Neural progenitor cell (in vitro differentiated cells): Measurements from ENCODE around the gene DENND11. TPM values are rescaled to one million over a fixed set of nuclear protein-coding genes. Genes with fewer than 3 reads are reported as not detected.
A peak's percentile ranks its signal among the peaks of the same experiment; 100 is the strongest.

ENCODE experiments used
- DNase-seq: peaks from one replicate; pipeline ENCODE4 v3.0.0-alpha.2; 2016; ENCODE audit warnings: low spot score
- H2AFZ ChIP-seq: fragments of 200-600 bp; sonication (generic); replicated peaks from 2 replicates; pipeline ENCODE4 v1.6.1; 2016; ENCODE audit warnings: antibody characterized with exemption
- H3F3A ChIP-seq: fragments of 200-600 bp; sonication (generic); 2 replicates; pipeline ENCODE4 v1.6.1; 2016; ENCODE audit warnings: antibody characterized with exemption, low read depth
- H3K27ac ChIP-seq: fragments of 200-600 bp; sonication (generic); 2 replicates; pipeline ENCODE4 v1.5.1; 2016; ENCODE audit warnings: mild to moderate bottlenecking
- H3K27me3 ChIP-seq: fragments of 200-600 bp; sonication (generic); 2 replicates; pipeline ENCODE4 v1.6.1; 2016; ENCODE audit warnings: mild to moderate bottlenecking, moderate library complexity
- H3K36me3 ChIP-seq: fragments of 200-600 bp; sonication (generic); 2 replicates; pipeline ENCODE4 v1.5.1; 2016
- H3K4me1 ChIP-seq: fragments of 200-600 bp; sonication (generic); 2 replicates; pipeline ENCODE4 v1.6.1; 2016; ENCODE audit warnings: mixed run types
- H3K4me2 ChIP-seq: fragments of 200-600 bp; sonication (generic); 2 replicates; pipeline ENCODE4 v1.6.1; 2016
- H3K4me3 ChIP-seq: fragments of 200-600 bp; sonication (generic); 2 replicates; pipeline ENCODE4 v1.5.1; 2016
- H3K79me2 ChIP-seq: fragments of 200-600 bp; sonication (generic); 2 replicates; pipeline ENCODE4 v1.6.1; 2016; ENCODE audit warnings: low read depth
- H3K9ac ChIP-seq: fragments of 200-600 bp; sonication (generic); 2 replicates; pipeline ENCODE4 v1.6.1; 2016
- H3K9me3 ChIP-seq: fragments of 200-600 bp; sonication (generic); 2 replicates; pipeline ENCODE4 v1.5.1; 2016; ENCODE audit warnings: low read depth
- H4K20me1 ChIP-seq: fragments of 200-600 bp; sonication (generic); 2 replicates; pipeline ENCODE4 v1.6.1; 2016; ENCODE audit warnings: low read depth
- H3K27ac Mint-ChIP-seq: 3 replicates; pipeline ENCODE4 v1.8.0; 2021; ENCODE audit warnings: mixed read lengths
- H3K27me3 Mint-ChIP-seq: 2 replicates; pipeline ENCODE4 v1.8.0; 2022; ENCODE audit warnings: low read depth, mild to moderate bottlenecking, inconsistent platforms, moderate library complexity, mixed read lengths; ENCODE audit not compliant: insufficient read depth
- H3K36me3 Mint-ChIP-seq: 3 replicates; pipeline ENCODE4 v1.8.0; 2021; ENCODE audit warnings: mixed read lengths
- H3K4me1 Mint-ChIP-seq: 3 replicates; pipeline ENCODE4 v1.8.0; 2021; ENCODE audit warnings: mixed read lengths
- H3K4me3 Mint-ChIP-seq: 3 replicates; pipeline ENCODE4 v1.8.0; 2021; ENCODE audit warnings: mild to moderate bottlenecking, moderate library complexity, mixed read lengths
- H3K9me3 Mint-ChIP-seq: 3 replicates; pipeline ENCODE4 v1.8.0; 2020; ENCODE audit warnings: mixed read lengths
- EZH2 ChIP-seq: fragments of 200-600 bp; sonication (generic); IDR thresholded peaks from 2 replicates; pipeline ENCODE4 v1.6.1; 2017; ENCODE audit warnings: antibody characterized with exemption, mild to moderate bottlenecking, moderate library complexity
- EZH2phosphoT487 ChIP-seq: fragments of 200-600 bp; sonication (generic); IDR thresholded peaks from 2 replicates; pipeline ENCODE4 v1.6.1; 2017; ENCODE audit warnings: antibody characterized with exemption
- total RNA-seq: library from RNA; depleted of rRNA; stranded (reverse); fragments of >200 nt; gene quantifications from 2 replicates; pipeline ENCODE4 v1.2.3, GENCODE V29; 2015; ENCODE audit warnings: low replicate concordance
- TF ChIP-seq, protein P1 (sequence below): fragments of 200-600 bp; sonication (generic); IDR thresholded peaks from 2 replicates; pipeline ENCODE4 v1.5.1; 2017; ENCODE audit warnings: antibody characterized with exemption, mild to moderate bottlenecking

DENND11 gene, protein sequence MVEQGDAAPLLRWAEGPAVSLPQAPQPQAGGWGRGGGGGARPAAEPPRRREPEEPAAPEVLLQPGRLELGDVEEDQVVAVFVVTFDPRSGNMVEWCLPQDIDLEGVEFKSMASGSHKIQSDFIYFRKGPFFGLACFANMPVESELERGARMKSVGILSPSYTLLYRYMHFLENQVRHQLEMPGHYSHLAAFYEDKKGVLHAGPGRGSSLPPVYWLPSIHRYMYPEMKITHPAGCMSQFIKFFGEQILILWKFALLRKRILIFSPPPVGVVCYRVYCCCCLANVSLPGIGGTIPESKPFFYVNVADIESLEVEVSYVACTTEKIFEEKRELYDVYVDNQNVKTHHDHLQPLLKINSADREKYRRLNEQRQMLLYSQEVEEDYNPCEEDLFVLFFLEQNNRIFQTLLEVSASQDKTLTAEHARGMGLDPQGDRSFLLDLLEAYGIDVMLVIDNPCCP
- total RNA-seq = 19.7 and 23.5 TPM in 2 replicates

DNA sequence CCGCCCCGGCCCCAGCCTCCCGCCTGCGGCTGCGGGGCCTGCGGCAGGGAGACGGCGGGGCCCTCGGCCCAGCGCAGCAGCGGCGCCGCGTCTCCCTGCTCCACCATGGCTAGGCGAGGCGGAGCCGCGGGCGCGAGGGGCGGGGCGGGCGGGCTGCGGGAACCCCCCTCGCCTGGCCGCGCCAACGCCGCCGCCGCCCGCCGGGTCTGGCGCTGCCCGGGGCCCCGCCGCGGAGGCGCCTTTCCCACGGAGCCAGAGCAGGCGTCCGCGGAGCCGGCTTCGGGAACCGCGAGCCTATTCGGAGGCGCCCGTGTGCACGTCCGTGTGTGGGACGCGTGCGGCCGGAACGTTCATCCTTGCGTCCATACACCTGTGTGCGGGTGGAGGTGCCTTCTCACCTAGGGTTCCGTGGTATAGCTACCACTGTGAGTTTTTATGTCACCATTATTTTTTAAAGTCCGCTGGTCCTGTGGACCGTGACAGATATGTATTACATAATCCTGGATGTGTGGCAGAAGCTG lies at the start of gene DENND11:
DENND11 (minus strand) TSS at position 120 of the 521 bp plus-strand sequence; CDS start at position 107, 13 bp downstream.
- Mint-ChIP-seq H3K9me3 (no peaks in the 10 kb centered on the region), H3K4me1 (peaks cover 43% of the 10 kb centered on the region), H3K4me3 (peak within 1 kb of the TSS; percentile 92), H3K36me3 (no peaks in the 10 kb centered on the region), H3K27ac (peak within 1 kb of the TSS; percentile 46), H3K27me3 (peaks cover 2% of the 10 kb centered on the region)
- peak within 1 kb of the TSS; percentile 88 for H2AFZ ChIP-seq
- H3K4me2 ChIP-seq = peak within 1 kb of the TSS; percentile 93
- H3K27ac ChIP-seq = no peak within 1 kb of the TSS
- H3K27me3 ChIP-seq = peaks cover 31% of the 10 kb centered on the region
- peak; percentile 82 for DNase-seq
- peak within 1 kb of the TSS; percentile 60 for H3K9ac ChIP-seq
- H3K4me1 ChIP-seq = peaks cover 30% of the 10 kb centered on the region
- TF ChIP-seq EZH2 = peak; percentile 32
- TF ChIP-seq, protein P1, sequence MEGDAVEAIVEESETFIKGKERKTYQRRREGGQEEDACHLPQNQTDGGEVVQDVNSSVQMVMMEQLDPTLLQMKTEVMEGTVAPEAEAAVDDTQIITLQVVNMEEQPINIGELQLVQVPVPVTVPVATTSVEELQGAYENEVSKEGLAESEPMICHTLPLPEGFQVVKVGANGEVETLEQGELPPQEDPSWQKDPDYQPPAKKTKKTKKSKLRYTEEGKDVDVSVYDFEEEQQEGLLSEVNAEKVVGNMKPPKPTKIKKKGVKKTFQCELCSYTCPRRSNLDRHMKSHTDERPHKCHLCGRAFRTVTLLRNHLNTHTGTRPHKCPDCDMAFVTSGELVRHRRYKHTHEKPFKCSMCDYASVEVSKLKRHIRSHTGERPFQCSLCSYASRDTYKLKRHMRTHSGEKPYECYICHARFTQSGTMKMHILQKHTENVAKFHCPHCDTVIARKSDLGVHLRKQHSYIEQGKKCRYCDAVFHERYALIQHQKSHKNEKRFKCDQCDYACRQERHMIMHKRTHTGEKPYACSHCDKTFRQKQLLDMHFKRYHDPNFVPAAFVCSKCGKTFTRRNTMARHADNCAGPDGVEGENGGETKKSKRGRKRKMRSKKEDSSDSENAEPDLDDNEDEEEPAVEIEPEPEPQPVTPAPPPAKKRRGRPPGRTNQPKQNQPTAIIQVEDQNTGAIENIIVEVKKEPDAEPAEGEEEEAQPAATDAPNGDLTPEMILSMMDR = no peak
- peak within 1 kb of the TSS; percentile 89 for H3K4me3 ChIP-seq
- no peaks in the 10 kb centered on the region for H3K9me3 ChIP-seq
- H3F3A ChIP-seq = peaks cover 12% of the 10 kb centered on the region
- peaks cover 27% of the 10 kb centered on the region for H4K20me1 ChIP-seq
- H3K36me3 ChIP-seq = no peaks in the 10 kb centered on the region
- H3K79me2 ChIP-seq = peaks cover 12% of the 10 kb centered on the region

DNA sequence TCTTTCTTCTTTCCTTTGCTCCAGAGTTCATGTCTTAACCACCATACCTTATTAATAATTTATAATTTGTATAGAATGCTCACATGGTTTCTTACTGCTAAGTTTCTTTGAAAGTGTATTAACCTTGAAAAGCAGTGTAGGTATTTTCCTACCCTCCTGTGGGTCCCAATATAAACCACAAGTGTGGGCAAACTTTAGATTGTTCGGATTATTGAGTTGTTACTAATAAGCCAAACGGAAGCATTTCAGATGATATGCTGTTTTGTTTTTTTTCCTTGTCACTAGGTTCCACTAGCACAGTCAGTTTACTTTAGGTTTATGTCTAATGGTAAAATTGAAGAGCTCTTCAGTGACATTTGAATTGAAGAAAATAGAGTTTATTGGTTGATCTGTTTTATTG lies 46.4 kb upstream of the DENND11 start:
- Mint-ChIP-seq H3K36me3 (peaks cover 64% of the 10 kb centered on the region), H3K9me3 (peaks cover 34% of the 10 kb centered on the region), H3K27ac (no peak overlapping the region), H3K27me3 (no peaks in the 10 kb centered on the region), H3K4me3 (no peak overlapping the region), H3K4me1 (no peaks in the 10 kb centered on the region)
- no peaks in the 10 kb centered on the region for H3K4me1 ChIP-seq
- TF ChIP-seq, protein P1 = no peak
- H3K4me2 ChIP-seq = no peak overlapping the region
- H3K79me2 ChIP-seq = no peaks in the 10 kb centered on the region
- no peak overlapping the region for H3K4me3 ChIP-seq
- no peak overlapping the region for H3K9ac ChIP-seq
- H3K36me3 ChIP-seq = peaks cover 83% of the 10 kb centered on the region
- H2AFZ ChIP-seq = no peak overlapping the region
- no peak for DNase-seq
- no peaks in the 10 kb centered on the region for H4K20me1 ChIP-seq
- no peaks in the 10 kb centered on the region for H3K27me3 ChIP-seq
- peaks cover 21% of the 10 kb centered on the region for H3K9me3 ChIP-seq
- no peak overlapping the region for H3K27ac ChIP-seq
- no peaks in the 10 kb centered on the region for H3F3A ChIP-seq

DNA sequence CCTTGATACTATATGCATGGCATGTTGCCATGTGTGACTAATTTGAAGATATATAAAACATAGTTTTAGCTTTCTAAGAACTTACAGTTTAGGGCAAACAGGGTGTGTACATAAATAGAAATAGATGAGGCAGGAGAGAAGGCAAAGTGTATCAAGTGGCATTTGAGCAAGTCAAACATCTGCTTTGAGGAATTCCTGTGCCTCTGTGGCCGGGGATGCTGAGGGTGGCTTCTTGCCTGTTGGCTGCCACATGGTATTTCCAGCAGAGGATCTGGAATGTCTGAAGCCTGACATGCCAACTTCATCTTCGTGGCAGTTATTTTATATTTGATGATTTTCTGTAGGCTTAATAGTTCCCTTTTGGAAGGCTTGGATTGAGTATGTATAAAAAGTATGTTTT lies 42.2 kb upstream of the DENND11 start:
- Histone ChIP-seq H3K4me3 (no peak overlapping the region), H3K27ac (no peak overlapping the region), H3K4me1 (peaks cover 6% of the 10 kb centered on the region), H2AFZ (no peak overlapping the region), H3F3A (no peaks in the 10 kb centered on the region), H3K36me3 (peaks cover 55% of the 10 kb centered on the region), H3K27me3 (no peaks in the 10 kb centered on the region), H3K9ac (no peak overlapping the region), H3K9me3 (no peaks in the 10 kb centered on the region), H3K4me2 (no peak overlapping the region), H4K20me1 (no peaks in the 10 kb centered on the region), H3K79me2 (peaks cover 35% of the 10 kb centered on the region)
- Mint-ChIP-seq H3K9me3 (no peaks in the 10 kb centered on the region), H3K27ac (no peak overlapping the region), H3K36me3 (peaks cover 36% of the 10 kb centered on the region), H3K27me3 (no peaks in the 10 kb centered on the region), H3K4me1 (peaks cover 9% of the 10 kb centered on the region), H3K4me3 (no peak overlapping the region)
- DNase-seq = no peak
- TF ChIP-seq, protein P1 = no peak
- TF ChIP-seq EZH2phosphoT487 = no peak
- no peak for TF ChIP-seq EZH2
